Measurements from ENCODE around the gene BRCA1.

DNA sequence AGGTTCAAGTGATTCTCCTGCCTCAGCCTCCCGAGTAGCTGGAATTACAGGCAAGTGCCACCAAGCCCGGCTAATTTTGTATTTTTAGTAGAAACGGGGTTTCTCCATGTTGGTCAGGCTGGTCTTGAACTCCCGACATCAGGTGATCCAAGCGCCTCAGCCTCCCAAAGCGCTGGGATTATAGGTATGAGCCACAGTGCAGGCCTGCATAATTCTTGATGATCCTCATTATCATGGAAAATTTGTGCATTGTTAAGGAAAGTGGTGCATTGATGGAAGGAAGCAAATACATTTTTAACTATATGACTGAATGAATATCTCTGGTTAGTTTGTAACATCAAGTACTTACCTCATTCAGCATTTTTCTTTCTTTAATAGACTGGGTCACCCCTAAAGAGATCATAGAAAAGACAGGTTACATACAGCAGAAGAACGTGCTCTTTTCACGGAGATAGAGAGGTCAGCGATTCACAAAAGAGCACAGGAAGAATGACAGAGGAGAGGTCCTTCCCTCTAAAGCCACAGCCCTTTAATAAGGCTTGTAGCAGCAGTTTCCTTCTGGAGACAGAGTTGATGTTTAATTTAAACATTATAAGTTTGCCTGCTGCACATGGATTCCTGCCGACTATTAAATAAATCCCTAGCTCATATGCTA, 62.1 kb downstream of the BRCA1 start:
- TF ChIP-seq POLR2AphosphoS5 (IDR thresholded peaks at IDR 0.05; ENCODE audit: low read depth) = no peak
- TF ChIP-seq, protein P1, sequence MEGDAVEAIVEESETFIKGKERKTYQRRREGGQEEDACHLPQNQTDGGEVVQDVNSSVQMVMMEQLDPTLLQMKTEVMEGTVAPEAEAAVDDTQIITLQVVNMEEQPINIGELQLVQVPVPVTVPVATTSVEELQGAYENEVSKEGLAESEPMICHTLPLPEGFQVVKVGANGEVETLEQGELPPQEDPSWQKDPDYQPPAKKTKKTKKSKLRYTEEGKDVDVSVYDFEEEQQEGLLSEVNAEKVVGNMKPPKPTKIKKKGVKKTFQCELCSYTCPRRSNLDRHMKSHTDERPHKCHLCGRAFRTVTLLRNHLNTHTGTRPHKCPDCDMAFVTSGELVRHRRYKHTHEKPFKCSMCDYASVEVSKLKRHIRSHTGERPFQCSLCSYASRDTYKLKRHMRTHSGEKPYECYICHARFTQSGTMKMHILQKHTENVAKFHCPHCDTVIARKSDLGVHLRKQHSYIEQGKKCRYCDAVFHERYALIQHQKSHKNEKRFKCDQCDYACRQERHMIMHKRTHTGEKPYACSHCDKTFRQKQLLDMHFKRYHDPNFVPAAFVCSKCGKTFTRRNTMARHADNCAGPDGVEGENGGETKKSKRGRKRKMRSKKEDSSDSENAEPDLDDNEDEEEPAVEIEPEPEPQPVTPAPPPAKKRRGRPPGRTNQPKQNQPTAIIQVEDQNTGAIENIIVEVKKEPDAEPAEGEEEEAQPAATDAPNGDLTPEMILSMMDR (IDR thresholded peaks at IDR 0.05; ENCODE audit: insufficient read depth, low read length) = no peak
- TF ChIP-seq SPI1 (IDR thresholded peaks at IDR 0.05; ENCODE audit: borderline replicate concordance, low read depth) = no peak
- TF ChIP-seq, protein P2, sequence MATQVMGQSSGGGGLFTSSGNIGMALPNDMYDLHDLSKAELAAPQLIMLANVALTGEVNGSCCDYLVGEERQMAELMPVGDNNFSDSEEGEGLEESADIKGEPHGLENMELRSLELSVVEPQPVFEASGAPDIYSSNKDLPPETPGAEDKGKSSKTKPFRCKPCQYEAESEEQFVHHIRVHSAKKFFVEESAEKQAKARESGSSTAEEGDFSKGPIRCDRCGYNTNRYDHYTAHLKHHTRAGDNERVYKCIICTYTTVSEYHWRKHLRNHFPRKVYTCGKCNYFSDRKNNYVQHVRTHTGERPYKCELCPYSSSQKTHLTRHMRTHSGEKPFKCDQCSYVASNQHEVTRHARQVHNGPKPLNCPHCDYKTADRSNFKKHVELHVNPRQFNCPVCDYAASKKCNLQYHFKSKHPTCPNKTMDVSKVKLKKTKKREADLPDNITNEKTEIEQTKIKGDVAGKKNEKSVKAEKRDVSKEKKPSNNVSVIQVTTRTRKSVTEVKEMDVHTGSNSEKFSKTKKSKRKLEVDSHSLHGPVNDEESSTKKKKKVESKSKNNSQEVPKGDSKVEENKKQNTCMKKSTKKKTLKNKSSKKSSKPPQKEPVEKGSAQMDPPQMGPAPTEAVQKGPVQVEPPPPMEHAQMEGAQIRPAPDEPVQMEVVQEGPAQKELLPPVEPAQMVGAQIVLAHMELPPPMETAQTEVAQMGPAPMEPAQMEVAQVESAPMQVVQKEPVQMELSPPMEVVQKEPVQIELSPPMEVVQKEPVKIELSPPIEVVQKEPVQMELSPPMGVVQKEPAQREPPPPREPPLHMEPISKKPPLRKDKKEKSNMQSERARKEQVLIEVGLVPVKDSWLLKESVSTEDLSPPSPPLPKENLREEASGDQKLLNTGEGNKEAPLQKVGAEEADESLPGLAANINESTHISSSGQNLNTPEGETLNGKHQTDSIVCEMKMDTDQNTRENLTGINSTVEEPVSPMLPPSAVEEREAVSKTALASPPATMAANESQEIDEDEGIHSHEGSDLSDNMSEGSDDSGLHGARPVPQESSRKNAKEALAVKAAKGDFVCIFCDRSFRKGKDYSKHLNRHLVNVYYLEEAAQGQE (IDR thresholded peaks at IDR 0.05; ENCODE audit: insufficient replicate concordance, low read depth) = no peak
- TF ChIP-seq GABPA (IDR thresholded peaks at IDR 0.05; ENCODE audit: low read depth) = no peak
